ENCODE data around the gene REXO4. TPM values are rescaled to one million over a fixed set of nuclear protein-coding genes. Genes with fewer than 3 reads are reported as not detected.

The REXO4 gene
- total and polyA plus RNA-seq, 9 of the 15 experiments (the other 6 are each of a cell fraction or from before 2014, with no cell fraction given) = 3.4 to 72.9 (median 31.1) TPM

GRCh38 chr9:133375724-133376654 is 41.8 kb downstream of the REXO4 start, which contains the start of the genes STKLD1 and SURF4 (continued):
- TF ChIP-seq ESRRA (IDR thresholded peaks at IDR 0.05; ENCODE audit: borderline replicate concordance, low read depth) (peak; percentile 39; the same call in 1 of the 2 replicates), RFX5 (IDR thresholded peaks at IDR 0.05; ENCODE audit: low read depth, low read length) (no peak), HMBOX1 (IDR thresholded peaks at IDR 0.05) (no peak), TEAD1 (CRISPR knock-in tag; IDR thresholded peaks at IDR 0.05) (peak in 1 of 2 experiments; percentile 89; a peak in 1 of 4 replicates), USF1 (CRISPR knock-in tag; IDR thresholded peaks at IDR 0.05) (no peak; the same call in 1 of the 2 replicates), HDGF (IDR thresholded peaks at IDR 0.05) (no peak), NCOA6 (IDR thresholded peaks at IDR 0.05) (no peak), ZNF57 (CRISPR knock-in tag; IDR thresholded peaks at IDR 0.05) (no peak), CBFA2T3 (IDR thresholded peaks at IDR 0.05) (no peak), MYBL2 (IDR thresholded peaks at IDR 0.05; ENCODE audit: low read depth) (no peak), MYBL2 (CRISPR knock-in tag; IDR thresholded peaks at IDR 0.05; ENCODE audit: borderline replicate concordance) (no peak), GATAD2B (IDR thresholded peaks at IDR 0.05; ENCODE audit: borderline replicate concordance) (peak; percentile 76), SMARCA4 (IDR thresholded peaks at IDR 0.05) (no peak), ZKSCAN3 (CRISPR knock-in tag; IDR thresholded peaks at IDR 0.05) (no peak), HIVEP1 (CRISPR knock-in tag; IDR thresholded peaks at IDR 0.05) (no peak), ZNF589 (CRISPR knock-in tag; IDR thresholded peaks at IDR 0.05; ENCODE audit: low read depth) (no peak), PURB (CRISPR knock-in tag; IDR thresholded peaks at IDR 0.05; ENCODE audit: low read depth) (no peak), GATA2 (CRISPR knock-in tag; IDR thresholded peaks at IDR 0.05) (no peak), ZNF780A (CRISPR knock-in tag; IDR thresholded peaks at IDR 0.05) (no peak), DNMT1 (IDR thresholded peaks at IDR 0.05) (no peak)
- TF ChIP-seq, protein P1, sequence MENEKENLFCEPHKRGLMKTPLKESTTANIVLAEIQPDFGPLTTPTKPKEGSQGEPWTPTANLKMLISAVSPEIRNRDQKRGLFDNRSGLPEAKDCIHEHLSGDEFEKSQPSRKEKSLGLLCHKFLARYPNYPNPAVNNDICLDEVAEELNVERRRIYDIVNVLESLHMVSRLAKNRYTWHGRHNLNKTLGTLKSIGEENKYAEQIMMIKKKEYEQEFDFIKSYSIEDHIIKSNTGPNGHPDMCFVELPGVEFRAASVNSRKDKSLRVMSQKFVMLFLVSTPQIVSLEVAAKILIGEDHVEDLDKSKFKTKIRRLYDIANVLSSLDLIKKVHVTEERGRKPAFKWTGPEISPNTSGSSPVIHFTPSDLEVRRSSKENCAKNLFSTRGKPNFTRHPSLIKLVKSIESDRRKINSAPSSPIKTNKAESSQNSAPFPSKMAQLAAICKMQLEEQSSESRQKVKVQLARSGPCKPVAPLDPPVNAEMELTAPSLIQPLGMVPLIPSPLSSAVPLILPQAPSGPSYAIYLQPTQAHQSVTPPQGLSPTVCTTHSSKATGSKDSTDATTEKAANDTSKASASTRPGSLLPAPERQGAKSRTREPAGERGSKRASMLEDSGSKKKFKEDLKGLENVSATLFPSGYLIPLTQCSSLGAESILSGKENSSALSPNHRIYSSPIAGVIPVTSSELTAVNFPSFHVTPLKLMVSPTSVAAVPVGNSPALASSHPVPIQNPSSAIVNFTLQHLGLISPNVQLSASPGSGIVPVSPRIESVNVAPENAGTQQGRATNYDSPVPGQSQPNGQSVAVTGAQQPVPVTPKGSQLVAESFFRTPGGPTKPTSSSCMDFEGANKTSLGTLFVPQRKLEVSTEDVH (IDR thresholded peaks at IDR 0.05; ENCODE audit: low read depth, partially characterized antibody) = no peak
- TF ChIP-seq, protein P2, sequence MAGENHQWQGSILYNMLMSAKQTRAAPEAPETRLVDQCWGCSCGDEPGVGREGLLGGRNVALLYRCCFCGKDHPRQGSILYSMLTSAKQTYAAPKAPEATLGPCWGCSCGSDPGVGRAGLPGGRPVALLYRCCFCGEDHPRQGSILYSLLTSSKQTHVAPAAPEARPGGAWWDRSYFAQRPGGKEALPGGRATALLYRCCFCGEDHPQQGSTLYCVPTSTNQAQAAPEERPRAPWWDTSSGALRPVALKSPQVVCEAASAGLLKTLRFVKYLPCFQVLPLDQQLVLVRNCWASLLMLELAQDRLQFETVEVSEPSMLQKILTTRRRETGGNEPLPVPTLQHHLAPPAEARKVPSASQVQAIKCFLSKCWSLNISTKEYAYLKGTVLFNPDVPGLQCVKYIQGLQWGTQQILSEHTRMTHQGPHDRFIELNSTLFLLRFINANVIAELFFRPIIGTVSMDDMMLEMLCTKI (IDR thresholded peaks at IDR 0.05; ENCODE audit: partially characterized antibody) = no peak
- TF ChIP-seq, protein P3, sequence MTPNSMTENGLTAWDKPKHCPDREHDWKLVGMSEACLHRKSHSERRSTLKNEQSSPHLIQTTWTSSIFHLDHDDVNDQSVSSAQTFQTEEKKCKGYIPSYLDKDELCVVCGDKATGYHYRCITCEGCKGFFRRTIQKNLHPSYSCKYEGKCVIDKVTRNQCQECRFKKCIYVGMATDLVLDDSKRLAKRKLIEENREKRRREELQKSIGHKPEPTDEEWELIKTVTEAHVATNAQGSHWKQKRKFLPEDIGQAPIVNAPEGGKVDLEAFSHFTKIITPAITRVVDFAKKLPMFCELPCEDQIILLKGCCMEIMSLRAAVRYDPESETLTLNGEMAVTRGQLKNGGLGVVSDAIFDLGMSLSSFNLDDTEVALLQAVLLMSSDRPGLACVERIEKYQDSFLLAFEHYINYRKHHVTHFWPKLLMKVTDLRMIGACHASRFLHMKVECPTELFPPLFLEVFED (CRISPR knock-in tag; conservative IDR thresholded peaks at IDR 0.05) = no peak
